ENCODE data around the gene CAPN14. TPM values are rescaled to one million over a fixed set of nuclear protein-coding genes. Genes with fewer than 3 reads are reported as not detected.

CAPN14 gene
- polyA plus RNA-seq, 3 donors, result 0.04 to 0.07 (median 0.06) TPM

GRCh38 chr2:31227711-31228125 lies 10.4 kb upstream of the CAPN14 start:
- DNase-seq (ENCODE audit: low read depth in 3 of 3, low spot score in 2 of 3), result no peak

DNA sequence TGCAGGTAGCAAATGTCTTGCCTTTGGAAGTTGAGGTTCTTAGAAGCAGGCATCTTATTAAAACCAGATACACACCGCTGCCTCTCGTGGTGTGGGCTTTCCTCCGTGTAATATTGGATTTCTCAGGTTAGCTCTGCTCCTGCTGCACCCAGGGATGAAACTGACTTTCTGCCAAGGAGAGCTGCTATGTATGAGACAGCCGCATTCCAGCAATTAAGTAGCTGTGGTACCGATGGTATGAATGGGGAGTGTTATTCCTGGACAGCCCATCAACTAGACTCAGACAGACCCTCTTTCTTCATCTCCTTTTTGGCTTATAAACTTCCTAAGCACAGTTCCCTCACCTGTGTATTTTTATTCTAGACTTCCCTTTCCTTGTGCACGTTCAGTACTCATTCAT lies 9.8 kb upstream of the CAPN14 start:
- DNase-seq (ENCODE audit: low read depth in 3 of 3, low spot score in 2 of 3), result no peak

GRCh38 chr2:31226266-31226665 lies 9.0 kb upstream of the CAPN14 start:
- DNase-seq (ENCODE audit: low read depth in 3 of 3, low spot score in 2 of 3), result no peak

- DNase-seq (ENCODE audit: low read depth in 3 of 3, low spot score in 2 of 3), result no peak
These were observed 6.4 kb upstream of the CAPN14 start for GRCh38 chr2:31223749-31224148.

GRCh38 chr2:31223026-31223425 lies 5.7 kb upstream of the CAPN14 start:
- no peak for DNase-seq (ENCODE audit: low read depth in 3 of 3, low spot score in 2 of 3)

- no peak for DNase-seq (ENCODE audit: low read depth in 3 of 3, low spot score in 2 of 3)
These were observed 4.8 kb upstream of the CAPN14 start for GRCh38 chr2:31222071-31222470.

GRCh38 chr2:31221544-31221943 lies 4.2 kb upstream of the CAPN14 start:
- no peak for DNase-seq (ENCODE audit: low read depth in 3 of 3, low spot score in 2 of 3)

DNA sequence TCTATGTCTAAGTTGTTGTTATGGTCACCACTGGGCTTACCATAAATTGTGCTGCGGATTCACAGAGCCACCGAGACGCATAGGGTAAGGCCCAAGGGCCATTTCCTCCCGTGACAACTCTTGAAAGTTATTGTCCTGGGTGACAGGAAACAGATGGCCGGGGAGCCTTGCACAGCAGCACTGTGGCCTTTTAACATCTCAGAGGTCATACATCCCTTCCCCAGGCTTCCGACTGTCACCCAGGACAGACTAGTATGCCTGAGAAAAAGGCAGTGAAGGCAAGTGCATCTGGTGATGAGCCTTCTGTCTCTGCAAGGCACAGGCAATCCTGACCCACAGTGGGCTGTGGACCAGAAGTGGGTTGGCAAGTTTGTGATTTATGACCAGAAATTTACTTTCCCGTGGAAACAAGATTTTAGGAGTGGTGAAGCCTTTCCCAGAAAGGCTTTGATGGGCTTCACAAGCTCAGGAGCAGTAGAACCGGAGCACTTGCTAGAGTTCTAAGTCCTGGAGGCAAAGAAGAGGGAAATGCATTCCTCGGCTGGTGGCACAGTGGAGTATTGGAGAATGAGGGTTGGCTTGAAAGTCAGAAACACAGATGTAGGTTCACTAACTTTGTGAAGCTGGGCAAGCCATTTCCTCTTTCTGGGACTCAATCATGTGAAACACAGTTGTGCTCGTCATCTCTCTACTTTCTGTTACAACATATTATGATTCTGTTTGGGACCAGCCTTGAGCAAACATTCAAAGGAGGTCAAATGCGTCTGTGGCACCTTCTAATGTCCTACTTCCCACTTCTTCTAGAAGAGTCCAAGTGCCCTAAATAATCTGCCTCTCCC lies 2.0 kb upstream of the CAPN14 start:
- no peak for DNase-seq (ENCODE audit: low read depth in 3 of 3, low spot score in 2 of 3)

GRCh38 chr2:31216734-31217133 lies 581 bp downstream of the CAPN14 start:
- DNase-seq (ENCODE audit: low read depth in 3 of 3, low spot score in 2 of 3), result no peak

GRCh38 chr2:31214444-31214915 lies 2.8 kb downstream of the CAPN14 start:
- DNase-seq (ENCODE audit: low read depth in 3 of 3, low spot score in 2 of 3), result no peak

DNA sequence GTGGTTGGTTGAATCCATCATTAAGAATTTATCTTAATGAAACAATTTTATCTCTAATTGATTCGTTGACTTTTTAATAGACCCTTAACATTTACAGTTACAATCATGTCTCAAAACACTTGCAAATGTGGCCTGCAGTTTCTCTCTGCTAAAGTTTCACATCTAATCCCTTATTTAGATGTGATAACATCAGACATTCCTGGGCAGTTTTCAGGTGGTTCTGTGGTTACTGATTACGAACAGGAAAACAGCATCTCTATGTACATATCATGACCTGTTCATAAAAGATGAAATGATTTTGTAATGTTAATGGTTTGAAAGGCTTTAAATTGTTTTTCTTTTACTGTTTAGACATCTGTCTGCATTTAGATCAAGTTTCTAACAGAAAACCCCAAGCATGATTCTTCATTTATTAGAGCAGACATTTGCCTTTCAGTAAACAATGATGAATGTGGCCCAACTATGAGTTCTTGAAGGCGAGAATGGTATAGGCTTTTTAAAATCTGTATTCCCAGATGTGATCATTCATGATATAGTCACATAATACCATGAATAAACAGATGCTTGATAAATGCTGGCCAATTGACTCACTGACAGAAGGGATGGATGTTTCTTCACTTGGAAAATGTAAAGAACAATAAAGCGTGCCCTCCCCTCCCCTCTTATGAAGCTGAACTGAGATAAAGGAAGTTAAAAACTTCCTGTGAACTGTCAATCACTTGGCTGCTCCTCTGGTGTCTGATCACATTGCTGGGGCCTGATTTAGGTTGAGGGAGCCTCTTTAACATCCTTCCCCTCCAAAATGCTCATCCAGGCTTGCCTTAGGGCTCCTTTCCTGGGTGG lies 3.5 kb downstream of the CAPN14 start:
- no peak for DNase-seq (ENCODE audit: low read depth in 3 of 3, low spot score in 2 of 3)

- DNase-seq (ENCODE audit: low read depth in 3 of 3, low spot score in 2 of 3), result no peak
These were observed 4.4 kb downstream of the CAPN14 start for GRCh38 chr2:31212659-31213600.

DNA sequence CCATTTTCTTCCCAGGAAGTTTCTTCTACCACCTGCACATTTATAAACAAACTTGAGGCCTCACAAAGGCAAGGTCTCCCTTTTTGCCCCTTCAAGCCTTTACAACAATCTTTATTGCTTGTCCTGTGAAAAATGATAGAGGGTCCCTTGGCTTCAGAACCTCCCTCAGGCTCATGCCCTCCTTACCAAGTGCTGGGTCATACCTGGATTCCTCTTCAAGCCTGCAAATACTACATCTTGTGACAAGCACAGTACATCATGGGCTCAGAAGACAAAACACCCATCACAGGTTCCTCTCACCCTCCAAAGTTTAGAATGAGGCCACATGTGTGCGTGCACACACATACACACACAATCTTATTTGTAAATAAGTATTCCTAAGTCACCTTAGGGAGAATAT lies 9.1 kb downstream of the CAPN14 start:
- no peak for DNase-seq (ENCODE audit: low read depth in 3 of 3, low spot score in 2 of 3)

- no peak for DNase-seq (ENCODE audit: low read depth in 3 of 3, low spot score in 2 of 3)
These were observed 9.5 kb downstream of the CAPN14 start for GRCh38 chr2:31207790-31208189.

DNA sequence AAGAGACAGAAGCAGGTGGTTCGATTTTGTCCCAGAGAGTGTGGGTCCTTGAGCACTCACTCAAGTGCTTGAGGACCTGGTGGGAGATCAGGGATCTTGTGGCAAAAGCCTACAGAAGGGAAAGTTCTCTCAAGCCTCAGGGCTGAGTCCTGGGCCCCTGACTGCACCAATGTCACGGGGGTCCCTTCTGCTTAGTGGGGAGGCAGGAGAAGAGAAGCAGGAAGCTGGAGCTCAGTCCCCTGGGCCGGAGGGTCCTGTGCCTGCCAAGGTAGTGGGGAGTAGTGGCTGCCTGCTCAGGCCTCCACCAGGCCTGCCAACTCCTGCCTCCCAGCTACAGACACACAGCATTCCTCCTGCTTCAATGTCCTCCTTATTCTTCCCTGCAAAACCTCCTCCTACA lies 11.7 kb downstream of the CAPN14 start:
- no peak for DNase-seq (ENCODE audit: low read depth in 3 of 3, low spot score in 2 of 3)

- no peak for DNase-seq (ENCODE audit: low read depth in 3 of 3, low spot score in 2 of 3)
These were observed 12.1 kb downstream of the CAPN14 start for GRCh38 chr2:31205186-31205585.

DNA sequence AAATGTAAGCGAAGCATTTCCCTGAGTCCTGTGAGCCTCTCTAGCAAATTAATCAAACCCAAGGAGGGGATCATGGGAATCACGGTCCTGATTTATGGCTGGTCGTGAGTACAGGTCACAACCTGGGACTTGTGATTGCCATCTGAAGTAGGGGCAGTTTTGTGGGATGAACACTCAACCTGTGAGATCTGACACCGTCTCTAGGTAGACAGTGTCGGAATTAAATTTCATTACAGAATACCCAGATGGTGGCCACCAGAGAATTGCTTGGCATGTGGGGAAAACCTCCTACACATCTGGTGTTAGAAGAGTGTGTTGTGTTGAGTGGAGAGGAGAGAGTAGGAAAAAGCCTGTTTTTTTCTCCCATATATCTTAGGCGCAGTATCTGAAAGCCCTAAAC lies 12.5 kb downstream of the CAPN14 start:
- peak in 1 of 3 donors; percentile 21 for DNase-seq (ENCODE audit: low read depth in 3 of 3, low spot score in 2 of 3)

DNA sequence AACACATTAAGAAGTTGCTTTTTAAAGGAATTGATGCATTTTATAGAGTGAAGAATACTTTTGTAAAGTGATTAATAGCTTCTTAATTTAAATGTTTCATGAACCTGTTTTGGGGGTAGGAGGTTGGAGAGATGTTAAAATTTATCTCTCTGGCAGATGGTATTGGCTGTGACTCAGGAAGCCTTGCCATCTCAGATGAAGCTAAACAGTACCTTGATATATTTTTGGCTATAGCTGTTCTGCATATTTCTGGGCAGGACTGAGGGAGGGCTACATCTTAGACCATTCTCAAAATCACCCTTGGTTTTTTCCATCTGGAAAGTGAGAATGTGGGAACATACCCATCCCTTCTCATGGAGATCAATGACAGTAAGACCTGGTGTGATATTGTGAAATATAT lies 13.4 kb downstream of the CAPN14 start:
- no peak for DNase-seq (ENCODE audit: low read depth in 3 of 3, low spot score in 2 of 3)

DNA sequence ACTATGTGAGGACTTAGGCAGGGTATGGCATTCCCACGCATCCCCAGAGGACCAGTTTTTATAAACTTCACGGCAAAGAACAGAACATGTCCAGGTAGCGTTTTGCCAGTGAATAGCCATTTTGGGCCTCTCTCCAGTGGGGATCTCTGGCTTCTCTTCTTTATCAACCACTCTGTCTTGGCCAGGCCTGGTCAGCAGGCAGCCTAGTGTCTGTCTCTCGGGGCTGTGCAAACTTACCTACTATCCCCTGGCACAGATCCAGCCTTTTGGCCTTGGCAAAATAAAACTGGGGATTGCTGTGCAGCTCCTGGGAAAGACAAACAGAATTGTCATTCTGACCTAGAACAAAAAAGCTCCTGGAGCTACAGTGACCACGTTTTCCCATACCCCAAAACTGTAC lies 14.5 kb downstream of the CAPN14 start:
- no peak for DNase-seq (ENCODE audit: low read depth in 3 of 3, low spot score in 2 of 3)

GRCh38 chr2:31202041-31202440 lies 15.3 kb downstream of the CAPN14 start:
- no peak for DNase-seq (ENCODE audit: low read depth in 3 of 3, low spot score in 2 of 3)

DNA sequence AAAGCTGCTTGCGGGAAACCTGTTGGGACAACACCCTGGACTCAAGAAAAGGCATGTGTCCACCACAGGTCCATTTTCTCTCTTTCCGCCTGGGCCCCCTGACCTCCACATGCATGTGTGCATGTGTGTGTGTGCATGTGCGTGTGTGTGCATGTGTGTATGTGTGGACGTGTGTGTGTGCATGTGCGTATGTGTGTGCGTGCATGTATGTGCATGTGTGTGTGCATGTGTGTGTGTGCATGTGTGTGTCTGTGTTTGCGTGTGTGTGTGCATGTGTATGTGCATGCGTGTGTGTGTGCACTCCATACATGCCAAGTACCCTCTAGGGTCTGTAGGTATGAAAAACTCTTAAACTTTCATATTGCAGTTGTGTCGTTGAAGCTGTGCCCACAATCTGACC lies 16.3 kb downstream of the CAPN14 start:
- DNase-seq (ENCODE audit: low read depth in 3 of 3, low spot score in 2 of 3), result no peak
